ENCODE results near the gene STRC.
"Not testable (repeated sequence)": the region's sequence is repeated elsewhere in the genome, so short reads cannot be mapped to it uniquely, and the experiment has no call there.

Gene STRC

GRCh38 chr15:43602233-43602632, 16.4 kb downstream of the STRC start:
- not testable (repeated sequence) for H3K79me2 ChIP-seq (ENCODE audit: control insufficient read depth, low read length); H3F3A ChIP-seq (ENCODE audit: control insufficient read depth, insufficient read depth); H3K4me3 ChIP-seq (ENCODE audit: low read length); H3K4me1 ChIP-seq (ENCODE audit: control insufficient read depth, low read length); H3K4me2 ChIP-seq (ENCODE audit: low read length); H3K9me3 ChIP-seq (ENCODE audit: control insufficient read depth, insufficient read depth, low read length); H3K36me3 ChIP-seq (ENCODE audit: control insufficient read depth, low read length); H4K20me1 ChIP-seq (ENCODE audit: control insufficient read depth, insufficient read depth, low read depth, low read length); H3K27me3 ChIP-seq (ENCODE audit: control insufficient read depth, low read length); H3K27ac ChIP-seq (ENCODE audit: low read depth, low read length); H3K9me2 ChIP-seq (replicated peaks; ENCODE audit: control insufficient read depth, low read length)

- H3K4me2 ChIP-seq (ENCODE audit: low read length); H3F3A ChIP-seq (ENCODE audit: control insufficient read depth, insufficient read depth); H3K79me2 ChIP-seq (ENCODE audit: control insufficient read depth, low read length); H4K20me1 ChIP-seq (ENCODE audit: control insufficient read depth, insufficient read depth, low read depth, low read length); H3K4me1 ChIP-seq (ENCODE audit: control insufficient read depth, low read length); H3K27ac ChIP-seq (ENCODE audit: low read depth, low read length); H3K4me3 ChIP-seq (ENCODE audit: low read length); H3K9me2 ChIP-seq (replicated peaks; ENCODE audit: control insufficient read depth, low read length); H3K36me3 ChIP-seq (ENCODE audit: control insufficient read depth, low read length); H3K27me3 ChIP-seq (ENCODE audit: control insufficient read depth, low read length); H3K9me3 ChIP-seq (ENCODE audit: control insufficient read depth, insufficient read depth, low read length): not testable (repeated sequence)
These were observed 18.4 kb downstream of the STRC start for GRCh38 chr15:43600200-43600599.

- H3K36me3 ChIP-seq (ENCODE audit: control insufficient read depth, low read length); H3K9me3 ChIP-seq (ENCODE audit: control insufficient read depth, insufficient read depth, low read length); H3K9me2 ChIP-seq (replicated peaks; ENCODE audit: control insufficient read depth, low read length); H3K79me2 ChIP-seq (ENCODE audit: control insufficient read depth, low read length); H4K20me1 ChIP-seq (ENCODE audit: control insufficient read depth, insufficient read depth, low read depth, low read length); H3K4me3 ChIP-seq (ENCODE audit: low read length); H3K27ac ChIP-seq (ENCODE audit: low read depth, low read length); H3K4me1 ChIP-seq (ENCODE audit: control insufficient read depth, low read length); H3F3A ChIP-seq (ENCODE audit: control insufficient read depth, insufficient read depth); H3K27me3 ChIP-seq (ENCODE audit: control insufficient read depth, low read length); H3K4me2 ChIP-seq (ENCODE audit: low read length): not testable (repeated sequence)
These were observed 19.5 kb downstream of the STRC start for GRCh38 chr15:43599131-43599530.

- H3K27ac ChIP-seq (ENCODE audit: low read depth, low read length); H3K4me1 ChIP-seq (ENCODE audit: control insufficient read depth, low read length); H3K27me3 ChIP-seq (ENCODE audit: control insufficient read depth, low read length); H3F3A ChIP-seq (ENCODE audit: control insufficient read depth, insufficient read depth); H4K20me1 ChIP-seq (ENCODE audit: control insufficient read depth, insufficient read depth, low read depth, low read length); H3K9me2 ChIP-seq (replicated peaks; ENCODE audit: control insufficient read depth, low read length); H3K4me3 ChIP-seq (ENCODE audit: low read length); H3K9me3 ChIP-seq (ENCODE audit: control insufficient read depth, insufficient read depth, low read length); H3K79me2 ChIP-seq (ENCODE audit: control insufficient read depth, low read length); H3K4me2 ChIP-seq (ENCODE audit: low read length); H3K36me3 ChIP-seq (ENCODE audit: control insufficient read depth, low read length): not testable (repeated sequence)
These were observed 25.0 kb downstream of the STRC start, which contains the start of gene CKMT1B for GRCh38 chr15:43593328-43594190. Gene CKMT1B (plus strand): TSS chr15:43594027. CDS start chr15:43594219, 192 bp downstream.

GRCh38 chr15:43592841-43593240, 25.8 kb downstream of the STRC start:
- not testable (repeated sequence) for H3F3A ChIP-seq (ENCODE audit: control insufficient read depth, insufficient read depth); H3K9me2 ChIP-seq (replicated peaks; ENCODE audit: control insufficient read depth, low read length); H4K20me1 ChIP-seq (ENCODE audit: control insufficient read depth, insufficient read depth, low read depth, low read length); H3K27ac ChIP-seq (ENCODE audit: low read depth, low read length); H3K27me3 ChIP-seq (ENCODE audit: control insufficient read depth, low read length); H3K9me3 ChIP-seq (ENCODE audit: control insufficient read depth, insufficient read depth, low read length); H3K4me3 ChIP-seq (ENCODE audit: low read length); H3K4me1 ChIP-seq (ENCODE audit: control insufficient read depth, low read length); H3K36me3 ChIP-seq (ENCODE audit: control insufficient read depth, low read length); H3K79me2 ChIP-seq (ENCODE audit: control insufficient read depth, low read length); H3K4me2 ChIP-seq (ENCODE audit: low read length)

- not testable (repeated sequence) for H3K27ac ChIP-seq (ENCODE audit: low read depth, low read length); H3K4me1 ChIP-seq (ENCODE audit: control insufficient read depth, low read length); H3K9me3 ChIP-seq (ENCODE audit: control insufficient read depth, insufficient read depth, low read length); H3K9me2 ChIP-seq (replicated peaks; ENCODE audit: control insufficient read depth, low read length); H3K4me3 ChIP-seq (ENCODE audit: low read length); H3K79me2 ChIP-seq (ENCODE audit: control insufficient read depth, low read length); H3K27me3 ChIP-seq (ENCODE audit: control insufficient read depth, low read length); H3F3A ChIP-seq (ENCODE audit: control insufficient read depth, insufficient read depth); H3K36me3 ChIP-seq (ENCODE audit: control insufficient read depth, low read length); H3K4me2 ChIP-seq (ENCODE audit: low read length); H4K20me1 ChIP-seq (ENCODE audit: control insufficient read depth, insufficient read depth, low read depth, low read length)
These were observed 28.7 kb downstream of the STRC start, which contains the start of gene PPIP5K1 for GRCh38 chr15:43589778-43590466. Gene PPIP5K1 (minus strand): TSS chr15:43590208. CDS start chr15:43584504, 5,704 bp downstream.

GRCh38 chr15:43574607-43575006, 44.0 kb downstream of the STRC start:
- H3K4me3 ChIP-seq (ENCODE audit: low read length); H3K36me3 ChIP-seq (ENCODE audit: control insufficient read depth, low read length); H3K4me1 ChIP-seq (ENCODE audit: control insufficient read depth, low read length); H3K9me3 ChIP-seq (ENCODE audit: control insufficient read depth, insufficient read depth, low read length); H3K79me2 ChIP-seq (ENCODE audit: control insufficient read depth, low read length); H3K27me3 ChIP-seq (ENCODE audit: control insufficient read depth, low read length); H3K9me2 ChIP-seq (replicated peaks; ENCODE audit: control insufficient read depth, low read length); H4K20me1 ChIP-seq (ENCODE audit: control insufficient read depth, insufficient read depth, low read depth, low read length); H3K4me2 ChIP-seq (ENCODE audit: low read length); H3F3A ChIP-seq (ENCODE audit: control insufficient read depth, insufficient read depth); H3K27ac ChIP-seq (ENCODE audit: low read depth, low read length): not testable (repeated sequence)

GRCh38 chr15:43566615-43567014, 52.0 kb downstream of the STRC start:
- not testable (repeated sequence) for H4K20me1 ChIP-seq (ENCODE audit: control insufficient read depth, insufficient read depth, low read depth, low read length); H3K9me3 ChIP-seq (ENCODE audit: control insufficient read depth, insufficient read depth, low read length); H3K9me2 ChIP-seq (replicated peaks; ENCODE audit: control insufficient read depth, low read length); H3K27me3 ChIP-seq (ENCODE audit: control insufficient read depth, low read length); H3K4me2 ChIP-seq (ENCODE audit: low read length); H3K79me2 ChIP-seq (ENCODE audit: control insufficient read depth, low read length); H3F3A ChIP-seq (ENCODE audit: control insufficient read depth, insufficient read depth); H3K4me1 ChIP-seq (ENCODE audit: control insufficient read depth, low read length); H3K36me3 ChIP-seq (ENCODE audit: control insufficient read depth, low read length); H3K4me3 ChIP-seq (ENCODE audit: low read length); H3K27ac ChIP-seq (ENCODE audit: low read depth, low read length)
